ENCODE measurements around the gene COL20A1.

GRCh38 chr20:63350597-63351325 lies 57.8 kb downstream of the COL20A1 start:
- no peak for TF ChIP-seq POLR2A (IDR thresholded peaks at IDR 0.05; ENCODE audit: low read length)
- no peak for TF ChIP-seq GATA1 (IDR thresholded peaks at IDR 0.05; ENCODE audit: low read depth, low read length)
